H1 (cell line): Measurements from ENCODE around the gene PIERCE2. TPM values are rescaled to one million over a fixed set of nuclear protein-coding genes. Genes with fewer than 3 reads are reported as not detected.

ENCODE experiments used
- CTCF ChIA-PET: fragments of 300-600 bp; sonication (Branson Sonifier 250); formaldehyde crosslinking; loops from one replicate; lab custom pipeline; 2021; ENCODE audit not compliant: partially characterized antibody; lab: Charles Lee
- POLR2A ChIA-PET: fragments of 300-600 bp; sonication (Branson Sonifier 250); formaldehyde crosslinking; loops from one replicate; lab custom pipeline; 2021; ENCODE audit warnings: inconsistent platforms; ENCODE audit not compliant: partially characterized antibody; lab: Charles Lee
- DNase-seq, 2 experiments: peaks; one replicate each; pipeline versions ENCODE4 v3.0.0 to v3.0.0-alpha.2; 2010 to 2022; ENCODE audit warnings: low spot score in 2 of 2, low read depth in 1 of 2, mixed read lengths in 1 of 2
- FAIRE-seq: peaks from 2 replicates; lab custom pipeline; 2011; peaks lifted over from hg19 to GRCh38; lab: Jason Lieb, UNC
- H2AFZ ChIP-seq: 2 replicates; pipeline ENCODE4 v1.8.1; 2012; ENCODE audit warnings: low read length, inconsistent platforms
- H2AK5ac ChIP-seq: 2 replicates; pipeline ENCODE4 v1.6.1; 2013; ENCODE audit warnings: low read depth, low read length
- H2BK120ac ChIP-seq: replicated peaks from 2 replicates; pipeline ENCODE3; 2013; ENCODE audit warnings: low read depth, low read length, inconsistent platforms
- H2BK12ac ChIP-seq: 2 replicates; pipeline ENCODE4 v1.6.1; 2013; ENCODE audit warnings: low read depth, low read length
- H2BK15ac ChIP-seq: 2 replicates; pipeline ENCODE4 v1.6.1; 2013; ENCODE audit warnings: low read length
- H2BK20ac ChIP-seq: 2 replicates; pipeline ENCODE4 v1.6.1; 2013; ENCODE audit warnings: low read length
- H2BK5ac ChIP-seq: 2 replicates; pipeline ENCODE4 v1.6.1; 2013; ENCODE audit warnings: low read depth, low read length
- H3K14ac ChIP-seq: 2 replicates; pipeline ENCODE4 v1.6.1; 2013; ENCODE audit warnings: inconsistent platforms; ENCODE audit not compliant: insufficient read length
- H3K18ac ChIP-seq: 2 replicates; pipeline ENCODE4 v1.6.1; 2013; ENCODE audit warnings: low read length; ENCODE audit errors: extremely low read depth
- H3K23ac ChIP-seq: 2 replicates; pipeline ENCODE4 v1.6.1; 2013; ENCODE audit warnings: inconsistent platforms; ENCODE audit not compliant: insufficient read length
- H3K23me2 ChIP-seq: 2 replicates; pipeline ENCODE4 v1.6.1; 2013; ENCODE audit warnings: low read depth, low read length
- H3K27ac ChIP-seq: 2 replicates; pipeline ENCODE4 v1.6.1; 2011; ENCODE audit warnings: low read depth, low read length, inconsistent platforms
- H3K27me3 ChIP-seq, 4 experiments: replicated peaks in 1 of 4; 1 replicate in 1 of 4; 2 replicates in 3 of 4; pipeline versions ENCODE4 v1.6.1 to v1.8.1; 2011 to 2013; ENCODE audit warnings: low read length in 3 of 4, mild to moderate bottlenecking in 3 of 4, inconsistent platforms in 2 of 4, mixed read lengths in 2 of 4, moderate library complexity in 1 of 4; ENCODE audit not compliant: control insufficient read depth in 3 of 4, insufficient read depth in 3 of 4; ENCODE audit errors: extremely low read depth in 1 of 4
- H3K36me3 ChIP-seq, 4 experiments: 2 replicates each; pipeline versions ENCODE4 v1.6.1 to v1.8.1; 2011 to 2013; ENCODE audit warnings: mild to moderate bottlenecking in 4 of 4, low read length in 3 of 4, moderate library complexity in 2 of 4, control low read depth in 1 of 4, inconsistent platforms in 1 of 4; ENCODE audit not compliant: insufficient read depth in 4 of 4, control insufficient read depth in 2 of 4
- H3K4ac ChIP-seq: replicated peaks from 2 replicates; pipeline ENCODE3; 2013; ENCODE audit warnings: low read length, low read depth, mixed read lengths, inconsistent platforms; ENCODE audit not compliant: insufficient read length
- H3K4me1 ChIP-seq, 4 experiments: replicated peaks in 1 of 4; 1 replicate in 1 of 4; 2 replicates in 3 of 4; pipeline versions ENCODE4 v1.6.1 to v1.8.1; 2011 to 2013; ENCODE audit warnings: low read length in 3 of 4, inconsistent platforms in 2 of 4, mixed read lengths in 1 of 4; ENCODE audit not compliant: insufficient read depth in 4 of 4, control insufficient read depth in 3 of 4
- H3K4me2 ChIP-seq, 2 experiments: 2 replicates each; pipeline versions ENCODE4 v1.6.1 to v1.8.1; 2011 to 2013; ENCODE audit warnings: low read depth in 2 of 2, low read length in 2 of 2, control low read depth in 1 of 2, inconsistent platforms in 1 of 2, mild to moderate bottlenecking in 1 of 2; ENCODE audit not compliant: insufficient read depth in 1 of 2
- H3K4me3 ChIP-seq, 4 experiments: fragments of 200-600, 300-600 bp in 1 of 4; sonication (generic), shearing (Covaris generic), sonication (Bioruptor Twin) in 1 of 4; 2 replicates each; pipeline versions ENCODE4 v1.5.1 to v1.8.1; 2011 to 2016; ENCODE audit warnings: low read length in 4 of 4, low read depth in 3 of 4, control low read depth in 2 of 4, inconsistent platforms in 2 of 4, mild to moderate bottlenecking in 2 of 4, mixed read lengths in 1 of 4, moderate library complexity in 1 of 4; ENCODE audit not compliant: insufficient read depth in 2 of 4; ENCODE audit errors: extremely low read depth in 1 of 4
- H3K56ac ChIP-seq: replicated peaks from 2 replicates; pipeline ENCODE3; 2013; ENCODE audit warnings: low read depth, mild to moderate bottlenecking, mixed read lengths, low read length, inconsistent platforms; ENCODE audit not compliant: insufficient read length
- H3K79me1 ChIP-seq: 2 replicates; pipeline ENCODE4 v1.6.1; 2013; ENCODE audit warnings: low read depth, low read length, control low read depth
- H3K79me2 ChIP-seq, 2 experiments: 2 replicates each; pipeline versions ENCODE4 v1.6.1 to v1.8.1; 2012 to 2013; ENCODE audit warnings: low read length in 2 of 2, mild to moderate bottlenecking in 2 of 2, inconsistent platforms in 1 of 2; ENCODE audit not compliant: insufficient read depth in 2 of 2, control insufficient read depth in 1 of 2
- H3K9ac ChIP-seq, 4 experiments: replicated peaks in 1 of 4; 1 replicate in 1 of 4; 2 replicates in 3 of 4; pipeline versions ENCODE4 v1.6.1 to v1.8.1; 2011 to 2013; ENCODE audit warnings: low read depth in 3 of 4, low read length in 3 of 4, control low read depth in 2 of 4, mild to moderate bottlenecking in 2 of 4, moderate library complexity in 2 of 4, inconsistent platforms in 1 of 4; ENCODE audit errors: extremely low read depth in 1 of 4
- H3K9me3 ChIP-seq, 2 experiments: 2 replicates each; pipeline versions ENCODE4 v1.6.1 to v1.8.1; 2012 to 2013; ENCODE audit warnings: mild to moderate bottlenecking in 2 of 2, moderate library complexity in 2 of 2, control low read depth in 1 of 2, inconsistent platforms in 1 of 2, low read depth in 1 of 2, low read length in 1 of 2, mixed read lengths in 1 of 2; ENCODE audit not compliant: insufficient read depth in 2 of 2
- H4K20me1 ChIP-seq, 2 experiments: replicated peaks in 1 of 2; 2 replicates each; pipeline versions ENCODE3 to v1.8.1; 2011 to 2013; ENCODE audit warnings: inconsistent platforms in 2 of 2, low read length in 2 of 2, mild to moderate bottlenecking in 1 of 2; ENCODE audit not compliant: insufficient read depth in 2 of 2, control insufficient read depth in 1 of 2
- H4K5ac ChIP-seq: 2 replicates; pipeline ENCODE4 v1.6.1; 2013; ENCODE audit warnings: low read length, low read depth, mixed read lengths, inconsistent platforms; ENCODE audit not compliant: insufficient read length
- H4K8ac ChIP-seq: 2 replicates; pipeline ENCODE4 v1.8.0; 2013; ENCODE audit warnings: mild to moderate bottlenecking, moderate library complexity, low read length, inconsistent platforms; ENCODE audit not compliant: insufficient read depth; ENCODE audit errors: extremely low read depth
- H4K91ac ChIP-seq: replicated peaks from 2 replicates; pipeline ENCODE3; 2013; ENCODE audit warnings: low read length, mixed read lengths, inconsistent platforms; ENCODE audit not compliant: insufficient read length
- WGBS, 2 experiments: shearing (Covaris generic) in 1 of 2; methylation state at CpG; one replicate each; pipeline versions ENCODE4 v1.1.6 to v1.1.7; 2013 to 2015; ENCODE audit warnings: low lambda C conversion rate in 2 of 2, mixed read lengths in 2 of 2, inconsistent platforms in 1 of 2, low coverage in 1 of 2, missing lambda C conversion rate in 1 of 2; ENCODE audit not compliant: insufficient replicate concordance in 2 of 2, insufficient coverage in 1 of 2, insufficient read length in 1 of 2; ENCODE audit errors: extremely low coverage in 1 of 2, missing lambda C conversion rate in 1 of 2; 5-methylcytosine and 5-hydroxymethylcytosine counted together
- polyA plus RNA-seq, 7 experiments: library from polyadenylated mRNA; depleted of rRNA in 3 of 7; stranded (reverse) in 5 of 7; unstranded in 2 of 7; fragments of >200 nt in 5 of 7; fragments of 200-250 nt in 2 of 7; gene quantifications; 1 replicate in 5 of 7; 2 replicates in 1 of 7; 4 replicates in 1 of 7; pipeline versions ENCODE4 v1.2.1 to v1.2.3, GENCODE V29; 2011 to 2013; ENCODE audit warnings: missing spikeins in 2 of 7, mixed read lengths in 2 of 7
- total RNA-seq: library from RNA; stranded (reverse); fragmentation: NEBNext Ultra II Directional; extraction: Animal tissue kit (Norgen Biotek cat#: 25700); gene quantifications from 2 replicates; pipeline ENCODE4 v1.2.1, GENCODE V29; 2021
- TF ChIP-seq, protein P1 (sequence below): IDR thresholded peaks from 2 replicates; pipeline ENCODE4 v1.6.1; 2011; ENCODE audit warnings: low read length, improper control_type of control experiment

The PIERCE2 gene
- total and polyA plus RNA-seq, 2 of the 8 experiments (the other 6 are each of a cell fraction or from before 2014, with no cell fraction given): 1.9 to 2.7 TPM

DNA sequence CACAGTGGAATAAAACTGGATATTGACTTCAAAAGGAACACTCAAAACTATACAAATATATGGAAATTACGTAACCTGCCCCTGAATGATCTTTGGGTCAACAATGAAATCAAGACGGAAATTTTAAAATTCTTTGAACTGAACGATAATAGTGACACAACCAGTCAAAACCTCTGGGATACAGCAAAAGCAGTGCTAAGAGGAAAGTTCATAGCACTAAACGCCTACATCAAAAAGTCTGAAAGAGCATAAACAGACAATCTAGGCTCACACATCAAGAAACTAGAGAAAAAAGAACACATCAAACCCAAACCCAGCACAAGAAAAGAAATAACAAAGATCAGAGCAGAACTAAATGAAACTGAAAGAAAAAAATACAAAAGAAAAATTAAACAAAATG, 53.2 kb downstream of the PIERCE2 start:
- Histone ChIP-seq H3K9me3 (no peaks in the 10 kb centered on the region), H3K79me1 (no peaks in the 10 kb centered on the region), H3K9ac (no peak overlapping the region), H4K20me1 (no peaks in the 10 kb centered on the region), H2AK5ac (no peak overlapping the region), H4K5ac (no peak overlapping the region), H3K79me2 (no peaks in the 10 kb centered on the region), H2BK5ac (no peak overlapping the region), H2AFZ (no peak overlapping the region), H3K18ac (no peak overlapping the region), H2BK120ac (no peak overlapping the region), H3K4me1 (no peaks in the 10 kb centered on the region), H3K27me3 (no peaks in the 10 kb centered on the region), H2BK20ac (no peak overlapping the region), H4K8ac (no peak overlapping the region), H4K91ac (no peak overlapping the region), H2BK15ac (no peak overlapping the region), H3K23me2 (no peaks in the 10 kb centered on the region), H3K4me3 (no peak overlapping the region), H3K4me2 (no peak overlapping the region), H3K36me3 (no peaks in the 10 kb centered on the region), H3K4ac (no peak overlapping the region), H2BK12ac (no peak overlapping the region), H3K23ac (no peak overlapping the region), H3K27ac (no peak overlapping the region), H3K56ac (no peak overlapping the region), H3K14ac (no peak overlapping the region)
- TF ChIP-seq, protein P1, sequence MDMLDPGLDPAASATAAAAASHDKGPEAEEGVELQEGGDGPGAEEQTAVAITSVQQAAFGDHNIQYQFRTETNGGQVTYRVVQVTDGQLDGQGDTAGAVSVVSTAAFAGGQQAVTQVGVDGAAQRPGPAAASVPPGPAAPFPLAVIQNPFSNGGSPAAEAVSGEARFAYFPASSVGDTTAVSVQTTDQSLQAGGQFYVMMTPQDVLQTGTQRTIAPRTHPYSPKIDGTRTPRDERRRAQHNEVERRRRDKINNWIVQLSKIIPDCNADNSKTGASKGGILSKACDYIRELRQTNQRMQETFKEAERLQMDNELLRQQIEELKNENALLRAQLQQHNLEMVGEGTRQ: no peak
- ChIA-PET POLR2A (no interaction called here), CTCF (interaction anchor here (0.6 to 1.6 kb wide), 4 partner anchors 9 to 53 kb away, joined by 3 to 5 read pairs (median 4); no protein-coding TSS in a partner anchor)
- FAIRE-seq (no peak), DNase-seq (no peak)
- WGBS, 2 experiments: 90% methylated on average over 4 of the region's 4 CpGs; no CpG with 5 or more reads in 1 of the 2 experiments
